H9 (cell line): Measurements from ENCODE around the gene SERF2. TPM values are rescaled to one million over a fixed set of nuclear protein-coding genes. Genes with fewer than 3 reads are reported as not detected.
A peak's percentile ranks its signal among the peaks of the same experiment; 100 is the strongest.

Experiments used
- DNase-seq: peaks from one replicate; pipeline ENCODE4 v3.0.0-alpha.2; 2017
- H2AFZ ChIP-seq: one replicate; pipeline ENCODE4 v1.6.1; 2013; ENCODE audit warnings: mild to moderate bottlenecking, low read length, control low read depth, moderate library complexity
- H2AK5ac ChIP-seq: 2 replicates; pipeline ENCODE4 v1.6.1; 2013; ENCODE audit warnings: low read length, control low read depth, mixed read lengths; ENCODE audit not compliant: insufficient read length
- H2BK120ac ChIP-seq: one replicate; pipeline ENCODE4 v1.6.1; 2013; ENCODE audit warnings: low read depth, mild to moderate bottlenecking, low read length, control low read depth, inconsistent platforms; ENCODE audit not compliant: poor library complexity, severe bottlenecking
- H2BK12ac ChIP-seq: 2 replicates; pipeline ENCODE4 v1.6.1; 2013; ENCODE audit warnings: low read length, control low read depth, mixed read lengths, low read depth; ENCODE audit not compliant: insufficient read length
- H2BK15ac ChIP-seq: 2 replicates; pipeline ENCODE4 v1.6.1; 2013; ENCODE audit warnings: low read depth, low read length, control low read depth
- H2BK20ac ChIP-seq: one replicate; pipeline ENCODE4 v1.6.1; 2013; ENCODE audit warnings: low read depth, mild to moderate bottlenecking, low read length, control low read depth, inconsistent platforms; ENCODE audit not compliant: poor library complexity, severe bottlenecking
- H2BK5ac ChIP-seq: 2 replicates; pipeline ENCODE4 v1.6.1; 2013; ENCODE audit warnings: low read length, control low read depth, mixed read lengths; ENCODE audit not compliant: insufficient read length
- H3K14ac ChIP-seq: 2 replicates; pipeline ENCODE4 v1.6.1; 2013; ENCODE audit warnings: low read length, control low read depth; ENCODE audit not compliant: insufficient read depth
- H3K18ac ChIP-seq: 2 replicates; pipeline ENCODE4 v1.6.1; 2013; ENCODE audit warnings: low read depth, mild to moderate bottlenecking, mixed read lengths, low read length, control low read depth; ENCODE audit not compliant: insufficient read length
- H3K23ac ChIP-seq: 2 replicates; pipeline ENCODE4 v1.6.1; 2013; ENCODE audit warnings: low read length, control low read depth, mixed read lengths, low read depth; ENCODE audit not compliant: insufficient read length
- H3K23me2 ChIP-seq: 2 replicates; pipeline ENCODE4 v1.6.1; 2013; ENCODE audit warnings: low read depth, mild to moderate bottlenecking, mixed read lengths, low read length, control low read depth; ENCODE audit not compliant: insufficient read length, poor library complexity, severe bottlenecking
- H3K27ac ChIP-seq: 2 replicates; pipeline ENCODE4 v1.5.1; 2013; ENCODE audit warnings: low read length, control low read depth, mixed read lengths, low read depth; ENCODE audit not compliant: insufficient read length
- H3K27me3 ChIP-seq: 2 replicates; pipeline ENCODE4 v1.6.1; 2013; ENCODE audit warnings: low read length, control low read depth, inconsistent platforms; ENCODE audit not compliant: insufficient read depth
- H3K4ac ChIP-seq: 2 replicates; pipeline ENCODE4 v1.6.1; 2013; ENCODE audit warnings: low read depth, mild to moderate bottlenecking, control low read depth, inconsistent platforms, low read length, moderate library complexity
- H3K4me1 ChIP-seq: 2 replicates; pipeline ENCODE4 v1.6.1; 2013; ENCODE audit warnings: low read length, control low read depth, inconsistent platforms; ENCODE audit not compliant: insufficient read depth
- H3K4me2 ChIP-seq: 2 replicates; pipeline ENCODE4 v1.6.1; 2013; ENCODE audit warnings: low read length, control low read depth, mixed read lengths; ENCODE audit not compliant: insufficient read length, insufficient read depth
- H3K56ac ChIP-seq: 2 replicates; pipeline ENCODE4 v1.6.1; 2013; ENCODE audit warnings: low read depth, mild to moderate bottlenecking, mixed read lengths, low read length, control low read depth; ENCODE audit not compliant: insufficient read length
- H3K79me1 ChIP-seq: 2 replicates; pipeline ENCODE4 v1.6.1; 2013; ENCODE audit warnings: low read depth, mild to moderate bottlenecking, moderate library complexity, low read length, control low read depth, inconsistent platforms; ENCODE audit not compliant: insufficient read depth, poor library complexity, severe bottlenecking
- H3K79me2 ChIP-seq: 2 replicates; pipeline ENCODE4 v1.6.1; 2013; ENCODE audit warnings: low read length, control low read depth, inconsistent platforms; ENCODE audit not compliant: insufficient read depth
- H3K9ac ChIP-seq: 2 replicates; pipeline ENCODE4 v1.6.1; 2013; ENCODE audit warnings: low read length, control low read depth, mixed read lengths; ENCODE audit not compliant: insufficient read length; ENCODE audit errors: extremely low read depth
- H3K9me3 ChIP-seq: one replicate; pipeline ENCODE4 v1.6.1; 2013; ENCODE audit warnings: low read depth, low read length, inconsistent platforms; ENCODE audit not compliant: control insufficient read depth
- H3T11ph ChIP-seq: one replicate; pipeline ENCODE4 v1.6.1; 2013; ENCODE audit warnings: mild to moderate bottlenecking, low read length, control low read depth, inconsistent platforms
- H4K20me1 ChIP-seq: one replicate; pipeline ENCODE4 v1.6.1; 2013; ENCODE audit not compliant: control insufficient read depth, insufficient read length, insufficient read depth
- H4K5ac ChIP-seq: 2 replicates; pipeline ENCODE4 v1.6.1; 2013; ENCODE audit warnings: low read depth, mild to moderate bottlenecking, mixed read lengths, low read length, control low read depth; ENCODE audit not compliant: insufficient read length
- H4K8ac ChIP-seq: replicated peaks from 2 replicates; pipeline ENCODE4 v1.6.1; 2013; ENCODE audit warnings: low read length, control low read depth, mixed read lengths, low read depth; ENCODE audit not compliant: insufficient read length
- H4K91ac ChIP-seq: 2 replicates; pipeline ENCODE4 v1.6.1; 2013; ENCODE audit warnings: low read depth, mild to moderate bottlenecking, moderate library complexity, mixed read lengths, low read length, control low read depth; ENCODE audit not compliant: insufficient read length
- H3K27ac Mint-ChIP-seq, 3 experiments: 2 replicates in 2 of 3; 3 replicates in 1 of 3; pipeline ENCODE4 v1.8.0; 2020 to 2021; ENCODE audit warnings: mixed read lengths in 3 of 3, mild to moderate bottlenecking in 1 of 3, moderate library complexity in 1 of 3
- H3K27me3 Mint-ChIP-seq: 2 replicates; pipeline ENCODE4 v1.8.0; 2021; ENCODE audit warnings: low read depth, mild to moderate bottlenecking, moderate library complexity, mixed read lengths
- H3K36me3 Mint-ChIP-seq, 3 experiments: 2 replicates in 2 of 3; 3 replicates in 1 of 3; pipeline ENCODE4 v1.8.0; 2020 to 2021; ENCODE audit warnings: low read depth in 3 of 3, mixed read lengths in 3 of 3; ENCODE audit not compliant: insufficient read depth in 1 of 3
- H3K4me1 Mint-ChIP-seq, 2 experiments: 2 replicates each; pipeline ENCODE4 v1.8.0; 2020; ENCODE audit warnings: mixed read lengths in 2 of 2
- H3K4me3 Mint-ChIP-seq, 2 experiments: 2 replicates in 1 of 2; 3 replicates in 1 of 2; pipeline ENCODE4 v1.8.0; 2020 to 2021; ENCODE audit warnings: mild to moderate bottlenecking in 2 of 2, mixed read lengths in 2 of 2, moderate library complexity in 1 of 2
- H3K9me3 Mint-ChIP-seq, 2 experiments: 2 replicates in 1 of 2; 3 replicates in 1 of 2; pipeline ENCODE4 v1.8.0; 2020; ENCODE audit warnings: mild to moderate bottlenecking in 2 of 2, mixed read lengths in 2 of 2, moderate library complexity in 1 of 2
- CTCF ChIP-seq: fragments of 200-600 bp; sonication (generic); conservative IDR thresholded peaks from 3 replicates; pipeline ENCODE4 v1.8.0; 2021; ENCODE audit warnings: antibody characterized with exemption, mild to moderate bottlenecking
- total RNA-seq: library from RNA; stranded (reverse); gene quantifications from 2 replicates; pipeline ENCODE4 v1.2.1, GENCODE V29; 2021

Gene SERF2
- total RNA-seq, 1 experiment from 2014 or later: 819 TPM

- Mint-ChIP-seq H3K27ac (peak overlapping the region; percentile 15 to 92 (median 85); a peak in 4 of 7 replicates), H3K9me3 (no peaks in the 10 kb centered on the region), H3K4me3 (peak overlapping the region in 1 of 2 experiments; percentile 31; a peak in 3 of 5 replicates), H3K36me3 (peaks cover 50 to 74% (median 54%) of the 10 kb centered on the region in 3 experiments), H3K27me3 (no peaks in the 10 kb centered on the region; the same call in 1 of the 2 replicates), H3K4me1 (peaks cover 67 to 77% of the 10 kb centered on the region in 2 experiments)
- Histone ChIP-seq H2BK20ac (no peak overlapping the region), H4K5ac (no peak overlapping the region), H2AFZ (no peak overlapping the region), H3K79me2 (peaks cover 6% of the 10 kb centered on the region; the same call in 1 of the 2 replicates), H2BK15ac (no peak overlapping the region), H3K14ac (no peak overlapping the region), H4K8ac (no peak overlapping the region), H3K9me3 (no peaks in the 10 kb centered on the region), H3K9ac (no peak overlapping the region), H3K23ac (no peak overlapping the region), H3K56ac (no peak overlapping the region), H3T11ph (no peak overlapping the region), H2BK120ac (no peak overlapping the region), H3K27me3 (no peaks in the 10 kb centered on the region), H2BK5ac (no peak overlapping the region), H3K79me1 (peaks cover 3% of the 10 kb centered on the region), H4K91ac (no peak overlapping the region), H3K4me1 (peaks cover 18% of the 10 kb centered on the region; the same call in 1 of the 2 replicates), H3K4ac (no peak overlapping the region), H2BK12ac (no peak overlapping the region), H3K4me2 (no peak overlapping the region), H3K23me2 (peaks cover 10% of the 10 kb centered on the region), H3K18ac (no peak overlapping the region), H3K27ac (no peak overlapping the region), H4K20me1 (no peaks in the 10 kb centered on the region), H2AK5ac (no peak overlapping the region)
- no peak for DNase-seq
- TF ChIP-seq CTCF: no peak
Measured at GRCh38 chr15:43795997-43796396, 3.9 kb downstream of the SERF2 start.
